Lung microvascular endothelial cell (primary cell): ENCODE measurements around the gene PROM2. TPM values are rescaled to one million over a fixed set of nuclear protein-coding genes. Genes with fewer than 3 reads are reported as not detected.

Experiments
- DNase-seq, 2 donors: peaks; one replicate each; pipeline versions ENCODE4 v3.0.0 to v3.0.0-alpha.2; 2010; ENCODE audit warnings: low read depth in 2 of 2
- total RNA-seq: library from RNA; depleted of rRNA; stranded (reverse); fragments of >200 nt; gene quantifications from 2 replicates; pipeline ENCODE4 v1.2.1, GENCODE V29; 2014

PROM2 gene
- total RNA-seq, 1 donor from 2014 or later: 0.20 TPM

DNA sequence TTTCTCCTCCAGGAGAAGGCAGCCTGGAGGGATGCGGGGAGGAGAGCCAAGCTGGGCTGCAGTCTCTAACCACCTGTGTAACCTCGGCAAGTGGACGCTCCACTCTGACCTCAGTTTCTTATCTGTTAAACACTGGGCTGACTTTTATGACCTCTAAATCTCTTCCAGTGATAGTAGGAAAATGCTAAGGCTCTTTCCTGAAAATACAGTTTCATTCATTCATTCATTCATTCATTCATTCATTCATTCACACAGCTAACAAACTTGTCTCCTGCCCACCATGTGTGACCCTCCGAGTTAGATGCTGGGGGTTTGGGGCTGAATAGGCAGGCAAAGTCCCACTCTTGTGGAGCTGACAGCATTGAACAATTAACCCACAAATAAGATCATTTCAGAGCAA is 9.3 kb downstream of the PROM2 start:
- DNase-seq: no peak

DNA sequence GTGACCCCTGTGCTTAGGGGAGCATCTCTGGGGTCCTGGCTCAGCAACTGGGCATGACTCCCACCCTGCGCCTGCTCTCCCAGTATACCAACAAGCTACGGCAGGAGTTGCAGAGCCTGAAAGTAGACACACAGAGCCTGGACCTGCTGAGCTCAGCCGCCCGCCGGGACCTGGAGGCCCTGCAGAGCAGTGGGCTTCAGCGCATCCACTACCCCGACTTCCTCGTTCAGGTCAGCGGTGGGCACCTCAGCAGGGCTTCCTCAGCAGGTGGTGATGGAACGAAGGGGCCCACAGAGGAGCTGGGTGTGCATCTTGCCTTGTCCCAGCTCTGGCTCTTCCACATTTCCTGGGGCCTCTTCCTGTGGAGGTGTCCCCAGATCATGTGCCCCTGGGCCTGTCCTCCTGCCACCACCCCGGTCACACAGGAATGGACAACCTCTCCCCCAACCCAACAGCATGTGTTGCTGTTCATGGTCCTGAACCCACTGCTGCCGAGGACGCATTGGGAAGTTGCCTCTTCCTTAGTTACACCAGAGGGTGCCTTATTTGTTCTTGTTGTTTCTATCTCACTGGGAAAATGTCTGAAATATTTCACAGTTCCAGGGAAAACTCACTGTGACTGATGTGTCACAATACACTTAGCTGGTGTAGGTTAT is 10.8 kb downstream of the PROM2 start:
- DNase-seq: no peak

DNA sequence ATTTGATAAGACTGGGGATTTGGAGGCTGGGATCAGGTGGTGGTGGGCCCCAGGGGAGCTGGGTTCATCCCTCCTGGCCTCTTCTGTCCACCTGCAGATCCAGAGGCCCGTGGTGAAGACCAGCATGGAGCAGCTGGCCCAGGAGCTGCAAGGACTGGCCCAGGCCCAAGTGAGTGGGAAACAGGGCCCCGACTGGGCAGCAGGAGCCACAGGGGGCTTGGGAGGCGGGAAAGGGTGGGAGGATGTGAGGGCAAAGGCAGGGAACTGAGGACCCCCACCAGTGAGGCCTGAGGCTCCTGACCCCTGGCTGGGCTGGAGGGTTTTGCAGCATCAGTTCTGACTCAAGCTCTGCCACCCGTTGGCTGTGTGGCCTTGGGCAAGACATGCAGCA is 11.3 kb downstream of the PROM2 start:
- no peak for DNase-seq

DNA sequence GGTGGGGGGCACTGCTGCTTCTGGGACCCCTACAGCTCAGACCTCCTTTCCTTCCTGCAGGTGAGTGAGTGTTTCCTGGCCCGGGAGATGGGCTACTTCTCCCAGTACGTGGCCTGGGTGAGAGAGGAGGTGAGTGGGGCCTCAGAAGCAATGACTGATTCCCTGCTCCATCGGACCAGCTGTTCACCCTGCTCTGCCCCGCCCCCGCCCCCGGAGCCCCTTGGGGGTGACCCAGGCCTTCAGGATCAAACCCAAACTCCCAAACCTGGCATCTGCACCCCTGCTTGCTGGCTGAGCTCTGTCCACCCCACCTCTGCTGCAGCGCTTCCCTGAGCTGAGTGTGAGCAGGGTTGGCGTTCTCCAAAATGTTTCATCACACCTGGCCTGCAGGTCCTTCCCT is 13.1 kb downstream of the PROM2 start:
- no peak for DNase-seq

DNA sequence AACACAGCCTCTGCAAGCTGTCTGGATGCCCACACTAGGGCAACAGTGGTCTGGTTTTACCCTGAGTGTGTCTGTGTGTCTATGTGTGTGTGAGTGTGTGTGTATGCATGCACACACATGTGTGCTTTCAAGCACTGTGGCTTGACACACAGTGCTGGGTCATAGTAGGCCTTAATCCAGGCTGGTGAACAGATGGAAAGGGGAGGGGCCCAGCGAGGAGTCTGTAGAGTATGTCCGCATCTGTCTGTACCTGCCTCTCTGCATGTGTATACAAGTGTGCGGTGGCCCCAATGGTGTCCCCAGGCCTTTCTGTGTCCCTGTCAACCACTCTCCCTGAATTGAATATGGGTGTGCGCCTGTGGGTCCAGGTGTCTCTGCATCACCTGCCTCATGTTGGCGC is 13.6 kb downstream of the PROM2 start:
- no peak for DNase-seq

DNA sequence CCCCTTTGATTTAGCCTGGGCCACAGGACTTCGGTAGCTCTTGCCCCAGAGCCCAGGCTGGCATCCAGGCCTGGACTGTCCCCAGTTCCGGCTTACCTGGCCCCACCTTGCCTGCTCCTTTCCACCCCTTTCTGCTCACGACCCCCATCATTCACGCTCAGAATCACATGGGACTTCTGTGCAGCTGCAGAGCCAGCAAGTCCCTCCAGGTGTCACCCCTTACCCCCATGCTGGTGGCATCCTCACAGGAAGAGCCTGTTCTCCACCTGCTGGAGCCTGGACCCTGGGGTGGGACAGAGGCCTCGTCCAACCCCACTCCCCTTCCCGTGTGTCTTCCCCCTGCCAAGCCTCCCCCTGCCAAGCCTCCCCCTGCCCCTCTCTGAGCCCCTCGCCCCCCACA is 15.0 kb downstream of the PROM2 start:
- DNase-seq: no peak

DNA sequence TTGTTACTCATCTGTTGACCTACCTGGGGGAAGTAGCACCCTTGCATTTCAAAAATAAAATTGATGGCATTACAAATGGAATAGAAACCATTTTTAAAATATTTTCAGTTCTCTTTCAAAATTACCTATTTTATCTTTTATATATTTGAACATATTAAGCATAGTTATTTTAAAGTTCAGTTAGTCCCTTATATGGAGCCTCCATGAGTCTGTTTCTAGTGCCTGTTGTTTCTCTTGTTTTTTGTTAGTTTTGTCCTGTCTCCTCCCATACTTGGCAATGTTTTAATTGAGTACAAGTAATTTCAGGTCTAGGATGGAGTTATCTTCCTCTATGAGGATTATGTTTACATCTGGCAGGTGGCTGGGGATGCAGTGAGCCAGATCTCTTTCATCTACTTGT is 17.0 kb downstream of the PROM2 start:
- no peak for DNase-seq

DNA sequence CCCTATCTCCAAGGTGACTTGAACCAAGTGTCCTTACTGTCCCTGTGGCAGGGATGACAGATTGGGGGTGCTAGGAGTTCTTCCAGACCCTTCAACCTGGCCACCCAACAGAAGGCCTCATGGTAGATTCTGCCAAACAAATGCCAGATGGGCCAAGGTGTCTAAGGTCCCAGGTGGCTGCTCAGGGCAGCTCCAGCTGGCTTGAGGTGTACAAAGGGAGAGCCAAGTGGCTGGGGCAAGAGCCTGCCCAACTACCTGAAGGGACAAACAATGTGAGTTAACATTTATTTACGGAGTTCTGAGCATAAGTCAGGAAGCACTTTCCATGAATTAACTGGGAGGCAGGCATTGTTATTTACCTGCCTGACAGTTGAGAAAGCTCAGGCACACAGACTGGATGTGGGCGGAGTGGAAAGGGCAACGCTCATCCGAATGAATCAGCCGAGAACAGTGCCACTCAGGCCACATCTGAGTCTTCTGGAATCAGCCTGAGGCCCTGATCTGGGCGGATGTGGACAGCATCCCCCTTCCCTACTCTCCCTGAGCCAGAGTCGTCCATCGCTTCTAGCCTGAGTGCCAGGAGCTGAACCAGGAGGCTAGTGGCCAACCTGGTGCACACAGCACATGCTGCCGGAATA is 18.5 kb downstream of the PROM2 start:
- DNase-seq: no peak

DNA sequence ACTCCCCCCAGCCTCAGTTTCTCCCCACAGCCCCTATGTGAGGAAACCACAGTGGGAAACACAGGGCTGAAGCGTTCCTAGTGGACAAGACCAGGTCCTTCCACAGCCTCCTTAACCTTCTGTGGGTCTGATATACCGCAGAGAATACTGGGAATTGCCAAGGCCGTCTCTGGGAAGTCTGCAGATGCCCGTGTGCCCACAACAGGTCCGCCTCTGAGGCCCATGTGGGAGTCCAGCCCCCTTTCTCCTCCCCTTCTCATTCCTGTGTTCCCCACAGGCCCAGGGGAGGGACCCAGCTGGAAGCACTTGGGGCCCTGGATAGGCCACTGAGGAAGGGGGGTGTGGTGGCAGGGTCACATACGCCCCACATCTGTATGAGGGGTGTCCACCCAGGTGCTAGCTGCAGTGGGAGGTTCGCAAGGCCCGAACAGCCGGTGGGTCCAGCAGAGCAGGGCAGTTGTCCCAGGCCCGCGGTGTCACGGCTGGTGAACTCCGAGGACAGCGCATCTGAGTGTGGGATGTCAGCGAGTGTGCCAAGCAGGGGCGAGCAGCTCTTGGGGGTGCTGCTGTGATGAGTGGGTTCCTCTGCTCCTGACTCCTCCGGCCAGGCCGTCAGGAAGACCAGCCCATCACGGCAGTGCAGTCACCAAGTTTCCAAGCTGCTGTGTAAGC is 20.5 kb downstream of the PROM2 start:
- DNase-seq: no peak

DNA sequence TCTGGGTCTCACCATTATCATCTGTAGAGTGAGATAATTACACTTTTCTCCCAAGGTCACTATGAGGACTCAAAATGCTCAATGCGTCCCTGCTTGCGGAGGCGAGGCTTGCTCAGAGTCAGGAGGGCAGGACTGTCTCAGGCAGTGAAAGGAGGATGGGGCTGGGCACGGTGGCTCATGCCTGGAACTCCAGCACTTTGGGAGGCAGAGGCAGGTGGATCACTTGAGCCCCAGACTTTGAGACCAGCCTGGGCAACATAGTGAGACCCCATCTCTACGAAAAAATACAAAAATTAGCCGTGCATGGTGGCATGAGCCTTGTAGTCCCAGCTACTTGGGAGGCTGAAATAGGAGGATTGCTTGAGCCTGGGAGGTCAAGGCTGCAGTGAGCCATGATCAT is 21.1 kb downstream of the PROM2 start:
- DNase-seq: no peak

DNA sequence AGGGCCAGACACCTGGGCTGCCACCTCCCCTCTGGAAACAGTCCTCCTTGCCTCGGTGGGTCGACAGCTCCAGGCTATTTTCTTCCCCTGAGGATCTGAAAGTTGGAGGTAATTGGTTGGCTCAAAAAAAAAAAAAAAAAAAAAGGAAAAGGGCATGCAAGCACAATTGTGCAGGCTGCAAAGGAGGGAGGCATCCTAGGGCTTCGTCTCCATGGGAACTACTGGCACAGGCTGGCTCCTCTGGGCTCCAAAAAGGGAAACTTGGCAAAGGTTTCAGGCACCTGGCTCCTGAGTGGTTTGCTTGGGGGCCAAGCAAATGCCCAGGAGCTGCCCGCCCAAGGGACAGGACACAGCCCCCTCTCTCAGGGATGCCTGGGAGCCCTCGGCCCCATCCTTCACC is 21.8 kb downstream of the PROM2 start:
- DNase-seq: no peak

DNA sequence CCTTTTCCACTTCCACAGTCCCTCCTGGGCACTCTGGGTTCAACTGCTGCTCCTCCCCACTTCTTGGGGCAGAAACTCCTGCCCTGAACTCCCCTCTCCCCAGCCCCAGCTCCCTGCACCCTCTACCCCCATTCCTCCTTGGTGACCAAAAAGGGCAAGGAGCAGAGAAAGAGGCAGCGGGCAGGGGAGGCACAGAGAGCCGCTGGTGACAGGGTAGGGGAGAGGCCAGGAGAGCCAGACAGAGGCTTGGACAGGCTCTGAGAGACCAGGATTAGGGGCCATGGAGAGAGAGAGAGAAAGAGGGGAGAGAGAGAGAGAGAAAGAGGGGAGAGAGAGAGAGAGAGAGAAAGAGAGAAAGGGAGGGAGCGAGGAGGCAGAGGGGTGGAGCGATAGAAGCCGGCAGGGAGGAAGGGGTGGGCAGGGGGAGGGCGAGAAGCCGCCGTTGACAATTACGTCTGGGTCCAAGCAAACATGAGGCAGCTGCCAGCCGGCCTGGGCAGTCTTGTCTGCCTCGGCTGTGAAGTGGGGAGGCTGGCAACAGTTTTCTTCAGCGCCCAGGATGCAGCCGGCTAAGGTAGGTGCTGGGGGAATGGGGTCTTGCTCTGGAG is 22.7 kb downstream of the PROM2 start, which contains the start of gene KCNIP3:
Gene KCNIP3 (plus strand): TSS at position 468 of the 608 bp plus-strand sequence. CDS start 92 bp downstream, at position 560.
- no peak for DNase-seq

DNA sequence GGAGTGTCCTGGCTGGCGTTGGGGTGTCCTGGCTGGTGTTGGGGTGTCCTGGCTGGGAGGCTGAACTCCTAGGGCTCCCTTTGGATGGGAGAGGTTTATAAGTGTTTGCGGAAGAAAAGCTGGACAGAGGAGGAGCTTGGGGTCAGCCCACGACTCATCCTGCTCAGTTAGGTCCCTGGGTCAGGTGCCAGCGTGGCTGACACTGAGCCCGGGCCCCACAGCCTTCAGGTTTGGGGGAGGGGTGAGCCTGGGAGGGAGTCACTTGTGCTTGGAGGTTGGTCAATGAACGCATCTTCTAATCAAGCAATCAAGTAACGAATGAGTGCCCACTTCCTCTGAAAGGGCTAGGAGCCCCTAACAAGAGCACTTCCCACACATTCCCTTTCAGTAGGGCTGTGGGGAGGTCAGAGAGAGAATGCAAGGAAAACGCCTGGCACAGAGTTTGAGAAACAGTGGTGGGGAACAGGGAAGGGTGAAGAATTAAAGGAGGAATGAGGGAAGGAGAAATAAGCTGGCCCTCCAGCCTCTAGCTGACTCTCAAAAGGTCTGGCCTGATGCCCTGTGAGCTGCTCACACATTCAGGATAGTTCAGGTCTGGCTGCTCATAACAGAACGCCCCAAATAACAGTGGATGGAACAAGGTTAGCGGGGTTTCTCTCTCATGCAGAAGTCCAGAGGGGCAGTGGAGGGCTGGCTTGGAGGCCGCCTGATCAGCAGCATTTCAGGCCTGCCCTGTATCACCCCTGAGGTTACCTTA is 23.6 kb downstream of the PROM2 start:
- DNase-seq: no peak

DNA sequence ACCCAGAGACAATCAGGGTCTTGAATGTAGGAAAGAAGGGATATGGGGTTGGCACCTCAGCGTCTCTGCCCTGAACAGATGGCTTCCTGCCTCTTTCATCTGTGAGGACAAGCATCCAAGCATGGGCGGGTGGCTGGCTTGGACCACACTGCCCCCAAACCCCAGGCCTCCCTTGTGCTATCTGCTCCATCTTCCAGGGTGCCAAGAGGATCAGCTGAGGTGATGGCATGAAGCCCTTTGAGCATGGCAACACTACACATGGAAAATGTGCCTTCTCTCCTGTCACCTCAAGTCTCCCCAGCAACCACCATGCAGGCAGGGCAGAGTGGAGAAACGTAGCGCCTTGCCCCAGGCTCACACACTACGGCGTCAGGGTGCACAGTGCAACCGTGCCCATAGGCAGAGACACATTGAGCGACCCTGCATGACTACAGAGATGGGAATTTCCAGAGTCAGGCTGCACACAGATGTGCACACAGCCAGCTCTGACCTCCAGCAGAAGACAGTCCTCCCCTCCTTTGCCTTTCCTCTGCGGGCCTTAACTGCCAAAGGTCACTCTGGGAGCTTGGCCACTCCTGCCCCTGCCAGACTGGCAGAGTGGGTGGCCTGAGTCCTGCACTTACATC is 24.4 kb downstream of the PROM2 start:
- no peak for DNase-seq

DNA sequence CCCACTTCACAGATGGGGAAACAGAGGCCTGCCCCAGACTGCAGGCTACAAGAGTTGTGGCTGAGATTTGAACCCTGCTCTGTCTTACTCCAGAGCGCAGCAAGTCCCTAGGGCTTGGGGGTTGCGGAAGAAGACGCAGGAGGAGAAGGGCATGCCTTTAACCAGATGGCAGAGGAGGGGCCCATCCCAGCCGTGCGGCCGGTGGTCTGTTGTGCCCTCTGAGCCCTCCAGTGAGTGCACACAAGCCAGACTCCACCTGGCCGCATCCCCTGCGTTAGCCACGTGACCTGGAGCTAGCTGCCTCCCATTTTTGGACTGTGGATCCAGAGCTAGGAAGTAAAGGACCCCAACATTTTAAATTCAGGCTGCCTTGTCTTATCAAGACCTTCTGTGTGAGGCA is 25.7 kb downstream of the PROM2 start:
- DNase-seq: no peak

DNA sequence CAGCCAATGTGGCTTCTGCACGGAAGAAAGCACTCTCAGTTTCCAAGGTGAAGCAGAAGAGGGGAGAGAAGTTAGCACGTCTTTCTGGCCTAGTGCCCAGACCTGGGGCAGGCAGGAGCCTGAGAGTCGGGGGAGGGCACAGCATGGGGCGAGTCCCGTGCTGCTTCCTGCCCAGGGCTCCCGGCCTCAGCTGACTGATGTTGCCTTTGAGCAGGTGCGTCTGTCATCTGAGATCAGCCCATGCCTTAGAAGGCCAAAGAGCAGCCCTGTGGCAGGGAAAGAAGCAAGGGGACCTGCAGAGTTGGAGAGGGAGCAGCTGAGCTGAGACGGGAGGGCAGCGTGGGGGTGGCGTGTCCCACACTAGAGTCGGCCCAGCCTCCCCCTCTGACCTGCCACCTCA is 26.2 kb downstream of the PROM2 start:
- no peak for DNase-seq

DNA sequence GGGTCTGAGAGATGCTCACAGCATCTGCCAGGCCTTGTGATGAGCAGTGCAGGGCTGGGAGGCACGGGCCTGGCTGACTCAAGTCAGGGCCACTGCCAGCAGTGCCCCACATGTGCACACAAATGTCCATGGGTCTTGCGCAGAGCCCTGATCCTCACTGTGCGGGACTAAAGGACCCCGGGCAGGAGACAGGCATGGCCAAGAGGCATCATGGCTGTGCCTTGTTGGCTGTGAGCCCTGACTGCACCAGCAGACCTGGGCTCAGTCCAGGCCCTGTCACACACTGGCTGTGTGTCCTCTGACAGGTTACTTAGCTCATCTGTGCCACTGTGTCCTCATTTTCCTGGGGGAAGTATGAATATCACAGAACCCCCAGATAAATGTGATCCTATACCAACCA is 26.9 kb downstream of the PROM2 start:
- no peak for DNase-seq

DNA sequence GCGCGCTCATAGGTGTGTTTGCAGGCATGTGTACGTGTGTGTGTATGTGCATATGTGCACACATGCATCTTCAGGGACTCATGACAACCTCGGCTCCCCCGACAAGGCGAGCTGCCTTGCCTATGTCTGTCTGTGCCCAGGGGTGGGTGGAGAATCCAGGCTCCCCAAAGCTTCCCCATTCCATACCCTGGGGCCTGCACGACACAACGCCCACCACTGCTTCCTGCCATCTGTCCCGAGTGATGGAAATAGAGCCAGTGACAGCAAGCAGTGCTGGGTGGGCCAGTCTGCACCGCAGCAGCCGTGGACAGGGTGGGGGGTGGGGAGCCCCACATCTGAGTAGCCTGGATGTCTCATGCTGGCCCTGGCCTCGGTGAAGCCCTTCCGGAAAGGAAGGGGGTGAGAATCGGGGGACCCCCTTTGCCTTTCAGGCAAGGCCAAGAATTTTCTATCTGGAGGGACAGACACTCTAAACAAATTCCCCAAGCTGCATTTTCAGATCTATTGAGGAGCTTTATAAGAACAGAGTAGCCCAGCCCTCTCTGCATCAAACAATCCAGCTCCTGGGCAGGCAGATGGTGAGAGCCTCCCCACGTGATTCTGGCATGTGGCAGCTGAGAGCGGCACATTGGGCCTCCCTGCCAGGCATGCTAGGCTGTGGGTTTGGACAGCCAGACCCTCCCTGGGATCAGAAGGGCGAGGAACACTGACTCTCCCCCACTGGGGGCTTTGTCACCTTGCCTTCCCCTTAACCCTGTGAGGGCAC is 27.8 kb downstream of the PROM2 start:
- no peak for DNase-seq

DNA sequence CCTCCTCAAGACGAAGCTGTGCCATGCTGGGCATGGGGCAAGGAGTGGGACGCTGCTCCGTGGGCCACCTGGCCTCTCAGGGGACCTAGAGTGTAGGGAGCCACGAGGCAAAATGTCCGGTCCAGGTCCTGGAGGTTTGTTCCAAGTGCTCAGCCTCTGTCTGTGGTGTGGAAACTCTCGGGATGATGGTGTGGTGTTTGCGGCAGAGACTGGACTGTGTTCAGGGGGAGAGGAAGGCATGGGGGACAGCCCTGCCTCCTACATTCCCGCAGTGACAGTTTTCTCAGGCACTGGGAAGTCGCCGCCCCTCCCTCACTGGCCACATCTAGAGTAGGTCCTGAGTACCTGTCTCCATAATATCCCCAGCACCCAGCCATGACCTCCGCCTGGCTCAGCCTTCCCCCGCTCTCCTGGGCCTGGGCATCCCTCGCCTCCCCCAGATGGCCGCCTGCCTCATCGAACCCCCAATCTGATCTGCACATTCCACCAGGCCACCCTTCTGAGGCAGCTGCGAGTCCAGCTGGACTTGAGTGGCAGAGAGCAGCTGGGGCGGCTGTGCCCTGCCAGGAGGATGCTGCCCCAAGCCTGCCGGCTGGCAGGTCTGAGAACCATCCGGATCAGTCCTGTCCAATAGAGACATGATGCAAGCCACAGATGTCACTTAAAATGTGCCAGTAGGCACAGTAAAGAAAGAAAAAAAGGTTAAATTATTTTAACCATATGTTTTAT is 29.1 kb downstream of the PROM2 start:
- no peak for DNase-seq
